SK-N-SH treated with all-trans-retinoic acid at 6 μM for 48 hours (cell line): ENCODE measurements around the gene HOXA4.

Experiments used
- ATAC-seq: fragments of 200-7000 bp; cut with Tn5 transposase; 3 replicates; pipeline ENCODE4 v1.9.1; 2020; ENCODE audit warnings: mild to moderate bottlenecking, moderate library complexity
- ARNTL ChIP-seq: fragments of 450-650 bp; formaldehyde crosslinking; IDR thresholded peaks from 2 replicates; pipeline ENCODE4 v1.5.0; 2020; ENCODE audit warnings: low read depth, mild to moderate bottlenecking, moderate library complexity, borderline replicate concordance
- ESRRG ChIP-seq: fragments of 250-450 bp; sonication (Bioruptor Pico); IDR thresholded peaks from 2 replicates; pipeline ENCODE4 v1.6.1; 2021; ENCODE audit warnings: mild to moderate bottlenecking
- GLIS3 ChIP-seq: fragments of 250-450 bp; sonication (Bioruptor Pico); IDR thresholded peaks from 2 replicates; pipeline ENCODE4 v1.5.0; 2020; ENCODE audit warnings: mild to moderate bottlenecking, moderate library complexity
- ISL1 ChIP-seq: fragments of 250-450 bp; sonication (Bioruptor Pico); IDR thresholded peaks from 2 replicates; pipeline ENCODE4 v2.1.2; 2022; ENCODE audit warnings: mild to moderate bottlenecking, moderate library complexity
- PPARA ChIP-seq: fragments of 250-450 bp; sonication (Bioruptor Pico); IDR thresholded peaks from 2 replicates; pipeline ENCODE4 v1.5.0; 2020; ENCODE audit warnings: mild to moderate bottlenecking, borderline replicate concordance
- RARB ChIP-seq: fragments of 250-450 bp; sonication (Bioruptor Pico); IDR thresholded peaks from 2 replicates; pipeline ENCODE4 v1.8.0; 2021; ENCODE audit warnings: mild to moderate bottlenecking, moderate library complexity
- SNAI2 ChIP-seq: fragments of 250-450 bp; sonication (Bioruptor Pico); IDR thresholded peaks from 2 replicates; pipeline ENCODE4 v1.5.0; 2020; ENCODE audit warnings: mild to moderate bottlenecking, moderate library complexity
- TCF4 ChIP-seq: fragments of 250-450 bp; sonication (Bioruptor Pico); IDR thresholded peaks from 2 replicates; pipeline ENCODE4 v1.8.0; 2021; ENCODE audit warnings: mild to moderate bottlenecking, moderate library complexity, borderline replicate concordance
- TOX ChIP-seq: fragments of 250-450 bp; sonication (Bioruptor Pico); IDR thresholded peaks from 2 replicates; pipeline ENCODE4 v1.8.0; 2021; ENCODE audit warnings: mild to moderate bottlenecking, moderate library complexity, borderline replicate concordance
- ZC3H10 ChIP-seq: fragments of 250-450 bp; sonication (Bioruptor Pico); IDR thresholded peaks from 2 replicates; pipeline ENCODE4 v1.5.1; 2021; ENCODE audit warnings: mild to moderate bottlenecking, moderate library complexity
- ZFP3 ChIP-seq: fragments of 250-450 bp; sonication (Bioruptor Pico); IDR thresholded peaks from 2 replicates; pipeline ENCODE4 v1.5.0; 2020; ENCODE audit warnings: mild to moderate bottlenecking, moderate library complexity
- ZNF565 ChIP-seq: fragments of 450-650 bp; formaldehyde crosslinking; conservative IDR thresholded peaks from 2 replicates; pipeline ENCODE4 v1.5.0; 2020; ENCODE audit warnings: low read depth, mild to moderate bottlenecking, moderate library complexity
- ZNF70 ChIP-seq: fragments of 450-650 bp; formaldehyde crosslinking; IDR thresholded peaks from 2 replicates; pipeline ENCODE4 v1.5.0; 2020; ENCODE audit warnings: mild to moderate bottlenecking, moderate library complexity
- ZNF8 ChIP-seq: fragments of 450-650 bp; formaldehyde crosslinking; IDR thresholded peaks from 2 replicates; pipeline ENCODE4 v1.5.0; 2020; ENCODE audit warnings: mild to moderate bottlenecking, moderate library complexity
- TF ChIP-seq, protein P1 (sequence below): fragments of 250-450 bp; sonication (Bioruptor Pico); IDR thresholded peaks from 2 replicates; pipeline ENCODE4 v1.8.0; 2021; ENCODE audit warnings: low read depth, mild to moderate bottlenecking, moderate library complexity, borderline replicate concordance
- TF ChIP-seq, protein P2 (sequence below): fragments of 250-450 bp; sonication (Bioruptor Pico); IDR thresholded peaks from 2 replicates; pipeline ENCODE4 v1.5.0; 2020; ENCODE audit warnings: mild to moderate bottlenecking, moderate library complexity
- TF ChIP-seq, protein P3 (sequence below): fragments of 250-450 bp; sonication (Bioruptor Pico); IDR thresholded peaks from 2 replicates; pipeline ENCODE4 v1.8.0; 2020; ENCODE audit warnings: mild to moderate bottlenecking, moderate library complexity, borderline replicate concordance
- TF ChIP-seq, protein P4 (sequence below): fragments of 250-450 bp; sonication (Bioruptor Pico); IDR thresholded peaks from 2 replicates; pipeline ENCODE4 v1.5.1; 2020; ENCODE audit warnings: low read depth, mild to moderate bottlenecking, moderate library complexity

Gene HOXA4

DNA sequence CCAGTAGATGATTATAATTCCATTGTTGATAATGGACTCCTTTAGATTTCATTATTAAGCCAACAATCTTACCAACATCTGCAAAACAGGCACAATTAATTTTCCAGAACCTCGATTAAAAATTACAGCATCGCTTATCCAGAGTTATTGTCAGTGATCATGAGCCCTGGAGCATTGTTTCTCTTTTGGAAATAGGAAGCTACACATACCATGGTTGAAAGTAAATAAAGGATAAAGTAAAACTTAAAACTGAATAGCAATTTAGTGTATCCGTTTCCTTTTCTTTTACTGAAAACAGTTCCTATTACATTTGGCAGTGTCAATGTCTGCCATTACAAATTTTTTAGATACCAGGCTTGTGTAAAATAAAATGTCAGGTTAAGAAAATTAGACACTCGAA lies 18.2 kb downstream of the HOXA4 start:
- no peak for ATAC-seq
- TF ChIP-seq, protein P1, sequence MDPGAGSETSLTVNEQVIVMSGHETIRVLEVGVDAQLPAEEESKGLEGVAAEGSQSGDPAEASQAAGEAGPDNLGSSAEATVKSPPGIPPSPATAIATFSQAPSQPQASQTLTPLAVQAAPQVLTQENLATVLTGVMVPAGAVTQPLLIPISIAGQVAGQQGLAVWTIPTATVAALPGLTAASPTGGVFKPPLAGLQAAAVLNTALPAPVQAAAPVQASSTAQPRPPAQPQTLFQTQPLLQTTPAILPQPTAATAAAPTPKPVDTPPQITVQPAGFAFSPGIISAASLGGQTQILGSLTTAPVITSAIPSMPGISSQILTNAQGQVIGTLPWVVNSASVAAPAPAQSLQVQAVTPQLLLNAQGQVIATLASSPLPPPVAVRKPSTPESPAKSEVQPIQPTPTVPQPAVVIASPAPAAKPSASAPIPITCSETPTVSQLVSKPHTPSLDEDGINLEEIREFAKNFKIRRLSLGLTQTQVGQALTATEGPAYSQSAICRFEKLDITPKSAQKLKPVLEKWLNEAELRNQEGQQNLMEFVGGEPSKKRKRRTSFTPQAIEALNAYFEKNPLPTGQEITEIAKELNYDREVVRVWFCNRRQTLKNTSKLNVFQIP (CRISPR knock-in tag), result no peak
- TF ChIP-seq RARB (CRISPR knock-in tag), result no peak
- TF ChIP-seq ZFP3 (CRISPR knock-in tag), result no peak
- TF ChIP-seq TOX (CRISPR knock-in tag), result no peak
- TF ChIP-seq, protein P2, sequence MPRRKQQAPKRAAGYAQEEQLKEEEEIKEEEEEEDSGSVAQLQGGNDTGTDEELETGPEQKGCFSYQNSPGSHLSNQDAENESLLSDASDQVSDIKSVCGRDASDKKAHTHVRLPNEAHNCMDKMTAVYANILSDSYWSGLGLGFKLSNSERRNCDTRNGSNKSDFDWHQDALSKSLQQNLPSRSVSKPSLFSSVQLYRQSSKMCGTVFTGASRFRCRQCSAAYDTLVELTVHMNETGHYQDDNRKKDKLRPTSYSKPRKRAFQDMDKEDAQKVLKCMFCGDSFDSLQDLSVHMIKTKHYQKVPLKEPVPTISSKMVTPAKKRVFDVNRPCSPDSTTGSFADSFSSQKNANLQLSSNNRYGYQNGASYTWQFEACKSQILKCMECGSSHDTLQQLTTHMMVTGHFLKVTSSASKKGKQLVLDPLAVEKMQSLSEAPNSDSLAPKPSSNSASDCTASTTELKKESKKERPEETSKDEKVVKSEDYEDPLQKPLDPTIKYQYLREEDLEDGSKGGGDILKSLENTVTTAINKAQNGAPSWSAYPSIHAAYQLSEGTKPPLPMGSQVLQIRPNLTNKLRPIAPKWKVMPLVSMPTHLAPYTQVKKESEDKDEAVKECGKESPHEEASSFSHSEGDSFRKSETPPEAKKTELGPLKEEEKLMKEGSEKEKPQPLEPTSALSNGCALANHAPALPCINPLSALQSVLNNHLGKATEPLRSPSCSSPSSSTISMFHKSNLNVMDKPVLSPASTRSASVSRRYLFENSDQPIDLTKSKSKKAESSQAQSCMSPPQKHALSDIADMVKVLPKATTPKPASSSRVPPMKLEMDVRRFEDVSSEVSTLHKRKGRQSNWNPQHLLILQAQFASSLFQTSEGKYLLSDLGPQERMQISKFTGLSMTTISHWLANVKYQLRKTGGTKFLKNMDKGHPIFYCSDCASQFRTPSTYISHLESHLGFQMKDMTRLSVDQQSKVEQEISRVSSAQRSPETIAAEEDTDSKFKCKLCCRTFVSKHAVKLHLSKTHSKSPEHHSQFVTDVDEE (CRISPR knock-in tag), result no peak
- no peak for TF ChIP-seq PPARA (CRISPR knock-in tag)
- TF ChIP-seq ZNF70 (CRISPR knock-in tag), result no peak
- TF ChIP-seq ARNTL (CRISPR knock-in tag), result no peak
- TF ChIP-seq ZNF8 (CRISPR knock-in tag), result no peak
- no peak for TF ChIP-seq ZC3H10 (CRISPR knock-in tag)
- TF ChIP-seq, protein P3, sequence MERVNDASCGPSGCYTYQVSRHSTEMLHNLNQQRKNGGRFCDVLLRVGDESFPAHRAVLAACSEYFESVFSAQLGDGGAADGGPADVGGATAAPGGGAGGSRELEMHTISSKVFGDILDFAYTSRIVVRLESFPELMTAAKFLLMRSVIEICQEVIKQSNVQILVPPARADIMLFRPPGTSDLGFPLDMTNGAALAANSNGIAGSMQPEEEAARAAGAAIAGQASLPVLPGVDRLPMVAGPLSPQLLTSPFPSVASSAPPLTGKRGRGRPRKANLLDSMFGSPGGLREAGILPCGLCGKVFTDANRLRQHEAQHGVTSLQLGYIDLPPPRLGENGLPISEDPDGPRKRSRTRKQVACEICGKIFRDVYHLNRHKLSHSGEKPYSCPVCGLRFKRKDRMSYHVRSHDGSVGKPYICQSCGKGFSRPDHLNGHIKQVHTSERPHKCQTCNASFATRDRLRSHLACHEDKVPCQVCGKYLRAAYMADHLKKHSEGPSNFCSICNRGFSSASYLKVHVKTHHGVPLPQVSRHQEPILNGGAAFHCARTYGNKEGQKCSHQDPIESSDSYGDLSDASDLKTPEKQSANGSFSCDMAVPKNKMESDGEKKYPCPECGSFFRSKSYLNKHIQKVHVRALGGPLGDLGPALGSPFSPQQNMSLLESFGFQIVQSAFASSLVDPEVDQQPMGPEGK, result no peak
- TF ChIP-seq TCF4 (CRISPR knock-in tag), result no peak

DNA sequence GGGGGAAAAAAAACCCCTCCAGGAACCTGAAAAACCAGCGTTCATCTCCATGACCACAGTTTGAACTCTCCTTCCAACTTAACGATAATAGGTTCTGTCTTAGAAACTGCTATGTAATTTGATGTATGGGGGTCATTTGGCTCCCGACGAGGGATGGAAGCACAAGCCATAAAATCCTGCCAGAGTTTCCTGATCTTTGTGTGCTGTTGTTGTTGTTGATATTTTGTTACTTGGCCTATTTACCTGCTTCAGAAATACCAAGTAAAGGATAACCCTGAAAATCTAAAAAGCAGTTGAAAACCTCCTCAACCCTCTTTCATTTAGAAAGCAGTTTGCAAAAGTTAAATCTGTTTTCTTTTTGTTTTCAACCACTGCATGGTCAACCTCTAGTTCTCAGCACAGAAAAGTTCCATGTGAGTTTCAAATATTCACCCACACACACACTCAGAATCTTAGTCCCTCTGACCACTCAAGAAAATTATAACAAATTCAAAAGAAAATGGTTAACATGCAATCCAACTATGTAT lies 18.7 kb downstream of the HOXA4 start:
- ATAC-seq, result no peak

More for the DNA sequence above, 18.7 kb downstream of the HOXA4 start:
- TF ChIP-seq ZNF70 (CRISPR knock-in tag), result no peak
- TF ChIP-seq PPARA (CRISPR knock-in tag), result no peak
- no peak for TF ChIP-seq ZFP3 (CRISPR knock-in tag)
- TF ChIP-seq, protein P4, sequence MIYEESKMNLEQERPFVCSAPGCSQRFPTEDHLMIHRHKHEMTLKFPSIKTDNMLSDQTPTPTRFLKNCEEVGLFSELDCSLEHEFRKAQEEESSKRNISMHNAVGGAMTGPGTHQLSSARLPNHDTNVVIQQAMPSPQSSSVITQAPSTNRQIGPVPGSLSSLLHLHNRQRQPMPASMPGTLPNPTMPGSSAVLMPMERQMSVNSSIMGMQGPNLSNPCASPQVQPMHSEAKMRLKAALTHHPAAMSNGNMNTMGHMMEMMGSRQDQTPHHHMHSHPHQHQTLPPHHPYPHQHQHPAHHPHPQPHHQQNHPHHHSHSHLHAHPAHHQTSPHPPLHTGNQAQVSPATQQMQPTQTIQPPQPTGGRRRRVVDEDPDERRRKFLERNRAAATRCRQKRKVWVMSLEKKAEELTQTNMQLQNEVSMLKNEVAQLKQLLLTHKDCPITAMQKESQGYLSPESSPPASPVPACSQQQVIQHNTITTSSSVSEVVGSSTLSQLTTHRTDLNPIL (CRISPR knock-in tag), result no peak
- TF ChIP-seq ISL1 (CRISPR knock-in tag), result no peak
- TF ChIP-seq SNAI2 (CRISPR knock-in tag), result no peak
- TF ChIP-seq GLIS3 (CRISPR knock-in tag), result no peak
- TF ChIP-seq, protein P3, result no peak
- no peak for TF ChIP-seq ESRRG (CRISPR knock-in tag)
- TF ChIP-seq, protein P1 (CRISPR knock-in tag), result no peak
- TF ChIP-seq, protein P2 (CRISPR knock-in tag), result no peak
- TF ChIP-seq ZNF565 (CRISPR knock-in tag), result no peak
